K562 (cell line): ENCODE results near the gene NAA38. TPM values are rescaled to one million over a fixed set of nuclear protein-coding genes. Genes with fewer than 3 reads are reported as not detected.

Source experiments
- ATAC-seq: fragments of 200-7000 bp; cut with Tn5 transposase; 3 replicates; pipeline ENCODE4 v1.9.1; 2020; ENCODE audit warnings: moderate library complexity
- BruUV-seq: library from RNA; stranded (reverse); fragments of 400-500 nt; replicated peaks from 2 replicates; lab custom pipeline; 2021; lab: Mats Ljungman, UMichigan
- CTCF ChIA-PET: fragments of 300-600 bp; formaldehyde crosslinking; extraction: SDS; loops from one replicate; lab custom pipeline; 2021; ENCODE audit warnings: low intra/inter-chr PET ratio; lab: Yijun Ruan, JAX
- POLR2A ChIA-PET: fragments of 300-600, 350-650 bp; sonication (Branson Sonifier 250); formaldehyde crosslinking; extraction: SDS; loops from one replicate; lab custom pipeline; 2021; ENCODE audit warnings: antibody characterized with exemption, inconsistent platforms; lab: Yijun Ruan, JAX
- DNase-seq, 4 experiments: peaks; one replicate each; pipeline versions ENCODE4 v3.0.0 to v3.0.0-alpha.2; 2011 to 2018; ENCODE audit warnings: low spot score in 3 of 4, mixed read lengths in 3 of 4; ENCODE audit errors: extremely low read depth in 1 of 4
- FAIRE-seq: peaks from 2 replicates; lab custom pipeline; 2011; peaks lifted over from hg19 to GRCh38; lab: Jason Lieb, UNC
- H2AFZ ChIP-seq: 2 replicates; pipeline ENCODE4 v1.6.0; 2011; ENCODE audit warnings: low read depth, low read length, control low read depth, inconsistent platforms
- H3K27ac ChIP-seq: fragments of 200-600 bp; 3 replicates; pipeline ENCODE4 v1.8.0; 2011; ENCODE audit warnings: low read depth, mild to moderate bottlenecking, control low read depth, inconsistent platforms, low read length, moderate library complexity, mixed read lengths; ENCODE audit errors: extremely low read depth
- H3K27me3 ChIP-seq, 2 experiments: fragments of 300-600 bp in 1 of 2; 2 replicates in 1 of 2; 3 replicates in 1 of 2; pipeline versions ENCODE4 v1.6.0 to v1.8.0; 2011; ENCODE audit warnings: inconsistent platforms in 2 of 2, low read length in 2 of 2, mild to moderate bottlenecking in 1 of 2, mixed read lengths in 1 of 2, moderate library complexity in 1 of 2; ENCODE audit not compliant: control insufficient read depth in 2 of 2, insufficient read depth in 2 of 2
- H3K36me3 ChIP-seq: fragments of 300-600 bp; 3 replicates; pipeline ENCODE4 v1.8.0; 2011; ENCODE audit warnings: mild to moderate bottlenecking, low read length, inconsistent platforms; ENCODE audit not compliant: control insufficient read depth, insufficient read depth
- H3K4me1 ChIP-seq, 2 experiments: fragments of 200-600 bp in 1 of 2; replicated peaks in 1 of 2; 2 replicates in 1 of 2; 3 replicates in 1 of 2; pipeline versions ENCODE4 v1.5.1 to v1.8.0; 2011; ENCODE audit warnings: inconsistent platforms in 2 of 2, low read length in 2 of 2, mild to moderate bottlenecking in 1 of 2, mixed read lengths in 1 of 2, moderate library complexity in 1 of 2; ENCODE audit not compliant: control insufficient read depth in 2 of 2, insufficient read depth in 2 of 2
- H3K4me2 ChIP-seq: 2 replicates; pipeline ENCODE4 v1.6.1; 2011; ENCODE audit warnings: low read length, control low read depth, inconsistent platforms, mixed read lengths; ENCODE audit not compliant: insufficient read depth
- H3K4me3 ChIP-seq: fragments of 200-600 bp; sonication (generic), shearing (Covaris generic); 2 replicates; pipeline ENCODE4 v1.5.1; 2016; ENCODE audit warnings: control low read depth, inconsistent platforms
- H3K79me2 ChIP-seq: fragments of 200-600 bp; 3 replicates; pipeline ENCODE4 v1.8.0; 2011; ENCODE audit warnings: low read length, inconsistent platforms; ENCODE audit not compliant: control insufficient read depth, insufficient read depth
- H3K9ac ChIP-seq, 2 experiments: 2 replicates each; pipeline versions ENCODE4 v1.6.0 to v1.6.1; 2011; ENCODE audit warnings: low read depth in 2 of 2, low read length in 2 of 2, control low read depth in 1 of 2, inconsistent platforms in 1 of 2, mild to moderate bottlenecking in 1 of 2, mixed read lengths in 1 of 2; ENCODE audit not compliant: insufficient read depth in 1 of 2
- H3K9me1 ChIP-seq: one replicate; pipeline ENCODE4 v1.6.0; 2011; ENCODE audit warnings: inconsistent platforms, mild to moderate bottlenecking, low read length, moderate library complexity; ENCODE audit not compliant: control insufficient read depth, insufficient read depth
- H3K9me3 ChIP-seq: replicated peaks from 2 replicates; pipeline ENCODE4 v1.5.1; 2011; ENCODE audit warnings: low read depth, low read length, inconsistent platforms; ENCODE audit not compliant: control insufficient read depth, insufficient read depth
- H4K20me1 ChIP-seq: replicated peaks from 2 replicates; pipeline ENCODE4 v1.6.1; 2011; ENCODE audit warnings: low read length, inconsistent platforms, mixed read lengths; ENCODE audit not compliant: control insufficient read depth, insufficient read depth
- ATF1 ChIP-seq, 2 experiments: fragments of 450-650 bp in 1 of 2; IDR thresholded peaks; 2 replicates each; pipeline ENCODE4 v1.6.1; 2016; ENCODE audit warnings: missing compliant biosample characterization in 1 of 2, missing genetic modification characterization in 1 of 2
- CBX3 ChIP-seq, 2 experiments: IDR thresholded peaks; 1 replicate in 1 of 2; 2 replicates in 1 of 2; pipeline ENCODE4 v1.6.1; 2012; ENCODE audit warnings: inconsistent platforms in 2 of 2, low read length in 2 of 2, borderline replicate concordance in 1 of 2, control low read depth in 1 of 2
- CTCF ChIP-seq, 3 experiments: IDR thresholded peaks in 2 of 3; conservative IDR thresholded peaks in 1 of 3; 2 replicates each; pipeline ENCODE4 v1.5.1; 2011 to 2012; ENCODE audit warnings: low read length in 3 of 3, mild to moderate bottlenecking in 3 of 3, control low read depth in 2 of 3, improper control_type of control experiment in 1 of 3, inconsistent platforms in 1 of 3, low read depth in 1 of 3, mixed read lengths in 1 of 3, moderate library complexity in 1 of 3; ENCODE audit not compliant: insufficient read depth in 2 of 3
- EGR1 ChIP-seq: fragments of 450-650 bp; conservative IDR thresholded peaks from 2 replicates; pipeline ENCODE4 v1.6.1; 2017; ENCODE audit warnings: mild to moderate bottlenecking
- HMG20A ChIP-seq: fragments of 450-650 bp; formaldehyde crosslinking; conservative IDR thresholded peaks from 2 replicates; pipeline ENCODE4 v1.4.0; 2020; ENCODE audit warnings: mild to moderate bottlenecking, mixed read lengths
- NCOA4 ChIP-seq: fragments of 450-650 bp; IDR thresholded peaks from 2 replicates; pipeline ENCODE4 v1.6.1; 2018; ENCODE audit warnings: mild to moderate bottlenecking; ENCODE audit not compliant: partially characterized antibody
- NFIC ChIP-seq: fragments of 450-650 bp; IDR thresholded peaks from 2 replicates; pipeline ENCODE4 v1.6.1; 2017; ENCODE audit warnings: mild to moderate bottlenecking, inconsistent platforms
- OTX1 ChIP-seq: fragments of 450-650 bp; formaldehyde crosslinking; IDR thresholded peaks from 2 replicates; pipeline ENCODE4 v1.4.0; 2022; ENCODE audit warnings: mild to moderate bottlenecking
- POLR2H ChIP-seq: IDR thresholded peaks from 2 replicates; pipeline ENCODE4 v1.6.1; 2016; ENCODE audit warnings: missing genetic modification characterization, low read depth, mild to moderate bottlenecking, control low read depth, missing compliant biosample characterization, moderate library complexity
- SPI1 ChIP-seq: IDR thresholded peaks from 2 replicates; pipeline ENCODE4 v1.6.1; 2011; ENCODE audit warnings: low read depth, low read length, control low read depth, borderline replicate concordance
- ZBTB1 ChIP-seq: sonication (generic); formaldehyde crosslinking; IDR thresholded peaks from 2 replicates; pipeline ENCODE4 v1.8.1; 2023; ENCODE audit warnings: missing genetic modification reagents, low read depth, mild to moderate bottlenecking, borderline replicate concordance
- ZBTB17 ChIP-seq: fragments of 450-650 bp; formaldehyde crosslinking; IDR thresholded peaks from 2 replicates; pipeline ENCODE4 v1.4.0; 2020; ENCODE audit warnings: mild to moderate bottlenecking
- ZBTB49 ChIP-seq: sonication (generic); formaldehyde crosslinking; IDR thresholded peaks from 2 replicates; pipeline ENCODE4 v1.8.0; 2022; ENCODE audit warnings: missing genetic modification reagents, mild to moderate bottlenecking, borderline replicate concordance
- ZNF253 ChIP-seq: fragments of 250-450 bp; sonication (Bioruptor Pico); conservative IDR thresholded peaks from 2 replicates; pipeline ENCODE4 v1.6.1; 2021; ENCODE audit warnings: mild to moderate bottlenecking
- ZNF280B ChIP-seq: fragments of 250-450 bp; sonication (Bioruptor Pico); IDR thresholded peaks from 2 replicates; pipeline ENCODE4 v1.5.1; 2021; ENCODE audit warnings: mild to moderate bottlenecking
- WGBS: fragments of 100-300 bp; shearing (Covaris generic); methylation state at CpG from one replicate; pipeline ENCODE4 v1.1.6; 2016; ENCODE audit warnings: low coverage, mixed read lengths; ENCODE audit not compliant: insufficient coverage; ENCODE audit errors: missing lambda C conversion rate; 5-methylcytosine and 5-hydroxymethylcytosine counted together
- in situ Hi-C: fragments of 300-500 bp; cut with MboI; formaldehyde crosslinking; loops from 4 replicates; pipeline ENCODE4 v1.15.0; 2018; ENCODE audit warnings: inconsistent platforms, mixed read lengths
- intact Hi-C: fragments of 100-400 bp; cut with micrococcal nuclease; formaldehyde crosslinking; loops from 2 replicates; pipeline ENCODE4 v1.14.2; 2022
- polyA plus RNA-seq, 8 experiments: library from polyadenylated mRNA; depleted of rRNA in 4 of 8; stranded (reverse) in 5 of 8; unstranded in 3 of 8; fragments of >200 nt; fragmentation: Nextera tagmentation in 2 of 8; fragmentation: Illumina TruSeq in 1 of 8; extraction: Ambion mirVana in 2 of 8; extraction: Trizol in 1 of 8; gene quantifications; 2 replicates each; pipeline versions ENCODE4 v1.2.1 to v1.2.3, GENCODE V29; 2011 to 2014; ENCODE audit warnings: inconsistent platforms in 1 of 8, missing spikeins in 1 of 8
- total RNA-seq, 7 experiments: library from RNA; depleted of rRNA in 6 of 7; stranded (reverse); fragments of >200 nt in 6 of 7; fragmentation: Illumina TruSeq in 2 of 7; extraction: Trizol in 2 of 7; gene quantifications; 2 replicates each; pipeline versions ENCODE4 v1.2.1 to v1.2.3, GENCODE V29; 2011 to 2021; ENCODE audit warnings: low replicate concordance in 1 of 7

The NAA38 gene
- total and polyA plus RNA-seq, 9 of the 15 experiments (the other 6 are each of a cell fraction or from before 2014, with no cell fraction given): 16.4 to 99.8 (median 57.3) TPM

- ChIA-PET POLR2A (interaction anchor here (1.3 to 1.6 kb wide), 2 partner anchors 9 to 10 kb away, joined by 4 to 6 read pairs; partner anchors contain the start of genes CYB5D1 and NAA38), CTCF (no interaction called here)
- H3K27me3 ChIP-seq: no peaks in the 10 kb centered on the region
- DNase-seq (no peak), FAIRE-seq (no peak), ATAC-seq (no peak)
- H3K4me1 ChIP-seq: peaks cover 0 to 37% of the 10 kb centered on the region in 2 experiments; a peak in 3 of 5 replicates
- H4K20me1 ChIP-seq: peaks cover 4% of the 10 kb centered on the region; the same call in 1 of the 2 replicates
- intact Hi-C loops: no loop called here
- no peak overlapping the region for H3K4me2 ChIP-seq
- BruUV-seq: no TSS peak
- H3K36me3 ChIP-seq: peaks cover 71% of the 10 kb centered on the region; the same call in 2 of the 3 replicates
- H3K27ac ChIP-seq: no peak overlapping the region
- in situ Hi-C loops: no loop called here
- H3K9me1 ChIP-seq: peaks cover 3% of the 10 kb centered on the region
- no peaks in the 10 kb centered on the region for H3K9me3 ChIP-seq
- peaks cover 20% of the 10 kb centered on the region for H3K79me2 ChIP-seq
- no peak overlapping the region for H3K9ac ChIP-seq
- 100% methylated on average over 7 of the region's 21 CpGs for WGBS
- H3K4me3 ChIP-seq: no peak overlapping the region
- no peak overlapping the region for H2AFZ ChIP-seq
- TF ChIP-seq NFIC (no peak), OTX1 (CRISPR knock-in tag) (no peak), HMG20A (CRISPR knock-in tag) (no peak), ZBTB17 (CRISPR knock-in tag) (no peak), EGR1 (no peak), ZBTB1 (CRISPR knock-in tag) (no peak), NCOA4 (no peak), SPI1 (no peak), ZNF280B (CRISPR knock-in tag) (no peak), ATF1 (CRISPR knock-in tag; IDR thresholded peaks at IDR 0.05) (no peak), ATF1 (tag; IDR thresholded peaks at IDR 0.05) (no peak), ZNF253 (CRISPR knock-in tag) (no peak), ZBTB49 (no peak), POLR2H (tag) (no peak), CBX3 (IDR thresholded peaks at IDR 0.05; ENCODE audit: borderline replicate concordance in 1 of 2, low read length in 2 of 2) (no peak), CTCF (IDR thresholded peaks at IDR 0.05 in 2 of 3, conservative IDR thresholded peaks at IDR 0.05 in 1 of 3; ENCODE audit: insufficient read depth in 2 of 3, low read depth in 1 of 3, low read length in 3 of 3) (no peak)
Measured at GRCh38 chr17:7848739-7849129, 8.6 kb downstream of the NAA38 start.
